HG03064 (cell line): ENCODE data around the gene TPCN2.
"Not testable (repeated sequence)": the region's sequence is repeated elsewhere in the genome, so short reads cannot be mapped to it uniquely, and the experiment has no call there.

Source experiments
- ATAC-seq: cut with Tn5 transposase; IDR thresholded peaks from one replicate; pipeline ENCODE4 v1.9.1; 2021; ENCODE audit warnings: low read depth; ENCODE audit not compliant: unreplicated experiment

The TPCN2 gene

DNA sequence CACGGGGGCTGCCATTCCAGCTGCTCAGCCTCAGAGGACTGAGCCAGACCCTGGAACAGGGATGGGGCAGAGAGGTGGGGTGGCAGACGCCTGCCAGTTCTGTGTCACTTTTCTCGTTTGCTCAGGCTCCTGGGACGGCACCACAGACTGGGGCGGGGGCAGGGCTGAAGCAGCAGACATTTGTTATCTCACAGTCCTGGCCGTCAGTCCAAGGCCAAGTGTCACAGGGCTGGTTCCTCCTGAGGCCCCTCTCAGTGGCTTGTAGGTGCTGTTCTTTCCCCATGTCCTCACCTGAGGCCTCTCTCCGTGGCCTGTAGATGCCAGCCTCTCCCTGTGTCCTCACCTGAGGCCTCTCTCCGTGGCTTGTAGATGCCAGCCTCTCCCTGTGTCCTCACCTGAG lies 24.7 kb downstream of the TPCN2 start:
- no peak for ATAC-seq

DNA sequence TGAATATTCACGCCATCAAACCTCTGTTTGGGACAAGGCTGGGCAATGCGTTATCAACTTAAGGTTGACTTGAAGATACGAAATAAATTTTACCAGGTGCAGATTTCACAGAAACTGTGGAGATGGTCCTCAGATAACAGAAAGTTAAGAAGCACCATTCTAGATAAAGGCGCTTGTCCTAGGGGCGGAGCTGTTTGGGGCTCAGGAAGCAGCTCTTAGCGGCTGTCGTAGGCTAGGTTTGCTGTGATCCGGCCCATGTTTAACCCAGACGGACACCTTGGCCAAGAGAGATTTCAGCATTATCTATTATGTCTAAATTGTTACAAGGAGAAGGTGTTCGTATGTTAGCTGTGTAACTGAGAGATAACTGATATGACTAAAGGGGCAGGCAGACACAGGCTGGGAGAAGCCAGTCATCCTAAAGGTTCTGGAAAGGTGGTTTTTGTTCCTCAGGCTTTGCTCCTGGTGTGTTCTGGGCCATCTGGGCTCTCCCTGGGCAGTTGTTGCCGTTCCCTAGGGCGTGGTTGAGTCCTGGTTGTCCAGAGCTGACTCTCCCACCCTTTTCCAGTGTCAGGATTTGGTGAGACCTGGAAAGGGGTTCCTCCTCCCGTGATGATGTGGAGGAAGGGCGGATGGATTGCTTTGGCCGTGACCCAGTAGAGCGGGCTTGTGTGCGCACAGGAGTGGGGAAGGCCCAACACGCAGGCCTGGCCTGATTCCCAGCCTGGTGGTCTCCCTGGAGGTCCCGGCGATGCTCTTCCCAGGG lies 25.8 kb downstream of the TPCN2 start:
- no peak for ATAC-seq

DNA sequence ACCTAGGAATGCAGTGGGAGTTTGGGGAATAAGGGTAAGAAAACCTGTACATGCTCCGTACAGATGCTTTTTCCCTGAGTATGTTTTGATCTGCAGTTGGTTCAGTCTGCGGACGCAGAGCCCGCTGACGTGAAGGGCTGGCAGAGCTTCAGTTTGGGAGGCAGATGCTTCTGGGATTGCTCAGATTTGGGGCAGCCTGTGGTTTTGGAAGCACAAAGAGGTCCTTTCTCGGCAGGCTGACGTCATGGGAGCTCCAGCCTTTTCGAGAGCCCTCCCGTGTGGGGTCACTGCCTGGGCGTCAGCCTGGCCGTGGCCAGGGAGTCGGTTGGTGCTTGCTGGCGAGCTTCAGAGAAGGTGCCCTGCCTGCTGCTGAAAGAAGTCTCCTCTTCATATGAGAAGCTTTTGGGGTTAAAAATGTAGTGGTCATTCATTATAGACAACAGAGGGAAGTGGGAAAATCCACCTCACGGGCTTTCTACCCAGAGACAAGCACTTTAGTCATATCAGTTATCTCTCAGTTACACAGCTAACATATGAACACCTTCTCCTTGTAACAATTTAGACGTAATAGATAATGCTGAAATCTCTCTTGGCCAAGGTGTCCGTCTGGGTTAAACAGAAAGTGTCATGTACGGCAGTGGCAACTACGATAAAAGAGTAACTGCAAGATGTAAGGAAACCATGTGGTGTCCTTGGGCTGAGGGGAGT lies 26.8 kb downstream of the TPCN2 start:
- ATAC-seq: no peak

DNA sequence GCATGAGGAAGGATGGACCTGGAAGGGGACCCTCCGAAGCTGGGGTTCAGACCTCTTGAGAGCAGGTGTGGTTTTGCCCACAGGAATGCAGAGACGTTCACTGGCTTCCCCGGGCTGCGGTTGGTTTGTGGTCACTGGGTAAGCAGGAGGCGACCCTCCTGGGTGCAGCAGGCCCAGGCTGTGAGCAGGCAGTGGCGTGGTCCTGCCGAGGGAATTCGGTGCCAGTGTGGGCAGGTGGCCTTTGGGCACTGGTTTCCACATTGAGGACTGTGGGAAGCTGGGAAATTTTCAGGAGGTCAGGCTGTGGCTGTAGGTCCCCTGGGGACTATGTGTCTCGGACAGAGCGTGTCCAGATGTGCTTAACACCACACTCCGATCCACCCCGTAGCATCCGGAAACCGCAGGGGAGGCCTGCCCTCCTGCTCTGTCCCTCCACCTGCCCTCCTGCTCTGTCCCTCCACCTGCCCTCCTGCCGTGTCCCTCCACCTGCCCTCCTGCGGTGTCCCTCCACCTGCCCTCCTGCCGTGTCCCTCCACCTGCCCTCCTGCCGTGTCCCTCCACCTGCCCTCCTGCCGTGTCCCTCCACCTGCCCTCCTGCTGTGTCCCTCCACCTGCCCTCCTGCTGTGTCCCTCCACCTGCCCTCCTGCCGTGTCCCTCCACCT lies 27.5 kb downstream of the TPCN2 start:
- no peak for ATAC-seq

DNA sequence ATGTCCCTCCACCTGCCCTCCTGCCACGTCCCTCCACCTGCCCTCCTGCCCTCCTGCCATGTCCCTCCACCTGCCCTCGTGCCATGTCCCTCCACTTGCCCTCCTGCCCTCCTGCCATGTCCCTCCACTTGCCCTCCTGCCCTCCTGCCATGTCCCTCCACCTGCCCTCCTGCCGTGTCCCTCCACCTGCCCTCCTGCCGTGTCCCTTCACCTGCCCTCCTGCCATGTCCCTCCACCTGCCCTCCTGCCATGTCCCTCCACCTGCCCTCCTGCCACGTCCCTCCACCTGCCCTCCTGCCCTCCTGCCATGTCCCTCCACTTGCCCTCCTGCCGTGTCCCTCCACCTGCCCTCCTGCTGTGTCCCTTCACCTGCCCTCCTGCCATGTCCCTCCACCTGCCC lies 28.2 kb downstream of the TPCN2 start:
- not testable (repeated sequence) for ATAC-seq

DNA sequence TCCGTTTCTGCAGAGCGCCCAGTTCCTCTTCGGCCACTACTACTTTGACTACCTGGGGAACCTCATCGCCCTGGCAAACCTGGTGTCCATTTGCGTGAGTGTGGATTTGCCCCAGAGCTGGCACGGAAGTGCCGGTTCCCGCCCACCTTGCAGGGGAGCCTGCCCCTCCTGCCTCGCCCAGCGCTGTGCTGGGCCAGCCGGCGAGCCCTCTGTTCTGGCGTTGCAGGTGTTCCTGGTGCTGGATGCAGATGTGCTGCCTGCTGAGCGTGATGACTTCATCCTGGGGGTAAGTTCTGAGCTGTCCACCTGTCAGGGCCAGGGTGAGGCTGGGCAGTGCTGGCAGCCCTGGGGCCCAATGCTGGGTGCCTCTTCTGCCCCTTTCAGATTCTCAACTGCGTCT lies 29.8 kb downstream of the TPCN2 start:
- no peak for ATAC-seq

DNA sequence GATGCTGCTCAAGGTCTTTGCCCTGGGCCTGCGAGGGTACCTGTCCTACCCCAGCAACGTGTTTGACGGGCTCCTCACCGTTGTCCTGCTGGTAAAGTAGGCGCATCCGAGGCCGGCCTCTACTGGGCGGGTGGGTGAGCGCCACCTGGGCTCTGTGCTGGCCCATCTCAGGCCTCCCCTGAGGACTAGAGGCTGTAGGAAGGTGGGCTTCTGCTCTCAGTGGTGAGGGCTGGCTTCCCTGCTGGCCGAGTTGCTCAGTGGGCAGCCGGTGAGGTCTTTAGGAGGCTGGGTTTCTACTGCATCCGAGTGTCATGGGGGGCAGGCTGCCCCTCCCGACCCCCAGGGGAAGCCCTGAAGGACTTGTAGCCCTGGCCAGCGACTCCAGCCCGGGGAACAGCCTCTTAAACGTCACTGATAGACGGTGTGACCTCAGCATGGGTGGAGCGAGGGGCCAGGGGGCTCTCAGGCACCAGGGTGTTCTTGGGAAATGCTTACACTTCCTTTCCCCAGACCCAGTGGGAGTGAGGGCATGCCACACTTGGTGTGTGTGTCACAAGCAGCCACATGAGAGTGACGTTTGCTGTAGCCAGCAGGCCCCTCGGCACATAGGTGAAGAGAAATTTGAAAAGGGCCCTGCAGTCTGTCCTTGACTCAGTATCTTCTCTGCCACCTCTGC lies 30.3 kb downstream of the TPCN2 start:
- ATAC-seq: no peak

DNA sequence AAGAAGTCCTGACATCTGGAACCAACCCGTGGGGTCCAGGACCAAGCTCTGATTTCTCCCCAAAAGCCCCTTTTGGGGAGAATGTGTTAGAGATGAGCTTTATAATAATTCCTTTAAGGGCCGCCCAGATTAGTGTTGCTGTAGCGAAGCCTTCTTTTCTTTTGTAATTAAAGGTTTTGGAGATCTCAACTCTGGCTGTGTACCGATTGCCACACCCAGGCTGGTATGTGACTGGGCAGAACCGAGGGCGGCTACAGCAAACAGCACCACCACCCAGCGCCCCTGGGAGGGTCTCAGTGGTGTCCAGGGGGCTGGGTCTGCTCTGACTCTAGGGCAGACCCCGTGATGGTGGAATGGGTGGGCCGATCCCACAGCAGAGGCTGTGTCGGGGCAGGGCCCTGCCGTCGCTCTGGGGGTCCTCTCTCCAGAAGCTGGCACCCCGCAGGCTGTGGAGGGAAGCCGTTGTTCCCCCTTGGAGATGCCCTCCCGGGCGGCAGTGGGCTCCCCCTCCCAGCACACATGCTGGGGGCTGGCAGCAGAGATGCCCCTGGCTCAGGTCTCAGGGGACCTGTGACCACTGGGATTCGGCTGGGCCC lies 31.0 kb downstream of the TPCN2 start:
- ATAC-seq: no peak

DNA sequence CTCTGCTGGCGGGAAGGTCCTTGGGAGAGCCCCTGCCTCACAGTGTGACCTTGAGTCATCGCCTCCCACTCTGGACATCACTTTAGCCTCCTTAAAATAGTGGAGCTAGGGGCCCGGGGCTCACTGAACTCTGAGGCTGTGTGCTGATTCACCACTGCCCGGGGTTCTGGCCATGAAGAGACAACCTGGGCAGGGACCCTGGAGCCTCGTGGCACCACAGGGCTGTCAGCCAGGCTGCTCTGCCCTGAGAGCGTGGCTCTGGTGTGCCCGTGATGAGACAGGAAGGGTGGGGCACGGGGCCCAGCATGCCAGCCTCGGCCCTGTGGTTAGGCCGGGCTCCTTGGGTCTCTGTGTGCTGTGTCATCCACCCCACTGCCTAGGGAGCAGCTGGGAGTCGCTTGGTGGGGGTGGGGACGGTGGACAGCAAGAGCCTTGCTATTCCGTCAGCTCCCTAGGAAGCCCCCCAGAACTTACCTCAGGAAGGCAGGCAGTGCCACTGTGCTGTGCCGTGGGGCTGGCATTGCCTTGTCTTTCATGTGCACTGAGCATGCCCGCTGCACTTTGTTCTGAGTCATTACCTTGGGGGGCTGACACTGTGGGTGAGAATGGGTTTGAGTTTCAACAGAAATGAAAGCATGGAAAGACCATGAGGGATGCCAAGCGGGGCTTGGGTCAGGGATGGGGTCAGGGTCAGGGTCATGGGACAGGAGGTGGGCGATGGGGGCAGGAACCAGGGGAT lies 31.7 kb downstream of the TPCN2 start:
- no peak for ATAC-seq

DNA sequence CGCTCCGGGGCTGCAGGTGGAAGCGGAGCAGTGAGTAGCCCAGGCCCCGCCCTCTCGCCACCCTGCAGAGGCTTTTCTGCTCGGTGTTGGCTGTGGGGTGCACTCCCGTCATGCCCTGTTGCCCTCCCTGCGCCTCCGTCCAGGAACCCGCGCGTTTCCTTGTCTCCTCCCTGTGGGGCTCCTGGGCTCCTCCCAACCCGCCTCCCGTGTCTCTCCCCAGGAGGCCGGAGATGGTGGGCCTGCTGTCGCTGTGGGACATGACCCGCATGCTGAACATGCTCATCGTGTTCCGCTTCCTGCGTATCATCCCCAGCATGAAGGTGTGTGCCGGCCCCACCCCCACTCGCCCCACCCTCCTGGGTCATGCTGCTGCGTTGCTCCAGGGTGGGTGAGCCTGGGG lies 32.4 kb downstream of the TPCN2 start:
- ATAC-seq: no peak

DNA sequence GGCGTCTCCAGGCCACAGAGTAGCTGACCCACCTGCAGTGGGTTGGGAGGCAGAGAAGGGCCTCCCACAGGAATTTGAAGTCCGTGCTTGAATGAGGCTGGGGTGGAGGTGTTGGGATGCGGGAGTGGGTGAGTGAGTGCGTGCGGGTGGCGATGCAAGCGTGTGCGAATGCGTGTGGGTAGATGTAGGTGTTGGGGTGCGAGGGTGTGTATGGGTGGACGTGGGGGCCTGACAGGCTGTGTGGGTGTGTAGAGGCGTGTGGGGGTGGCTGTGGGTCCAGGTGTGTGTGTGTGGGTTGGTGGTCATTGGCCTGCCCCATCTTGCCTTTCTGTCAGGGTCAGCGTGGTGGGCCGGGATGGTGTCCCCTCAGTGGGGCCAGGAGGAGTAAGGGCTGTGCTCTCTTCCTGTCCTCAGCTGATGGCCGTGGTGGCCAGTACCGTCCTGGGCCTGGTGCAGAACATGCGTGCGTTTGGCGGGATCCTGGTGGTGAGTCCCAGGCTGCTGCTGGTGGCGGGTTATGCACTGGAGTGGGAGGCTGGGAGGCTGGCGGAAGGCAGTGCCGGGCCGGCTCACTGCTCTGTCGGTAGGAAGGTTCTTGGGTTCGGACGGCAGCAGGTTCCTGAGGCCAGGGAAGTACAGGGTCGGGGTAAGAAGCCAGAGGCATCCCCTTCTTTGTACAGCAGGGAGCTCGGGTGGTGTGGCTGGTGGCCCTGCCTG lies 35.0 kb downstream of the TPCN2 start:
- ATAC-seq: no peak

DNA sequence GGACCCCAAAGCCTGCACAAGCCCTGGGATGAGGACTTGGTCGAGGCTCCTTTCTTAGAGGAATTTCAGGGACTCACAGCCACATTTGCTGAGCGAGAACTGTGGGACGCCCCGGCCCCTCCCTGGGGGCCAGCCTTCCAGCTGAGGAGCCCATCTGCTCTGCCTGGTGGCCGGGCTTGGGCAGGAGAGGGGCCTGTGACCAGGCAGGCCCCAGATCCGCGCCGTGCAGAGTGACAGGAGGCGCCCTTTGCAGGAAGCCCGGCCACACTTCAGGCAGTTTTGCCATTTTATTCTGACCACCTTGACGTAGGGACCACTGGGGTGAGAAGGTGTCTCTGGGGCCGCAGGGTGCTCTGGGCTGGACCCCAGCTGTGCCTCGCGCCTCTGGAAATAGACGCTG lies 35.6 kb downstream of the TPCN2 start:
- ATAC-seq: no peak

DNA sequence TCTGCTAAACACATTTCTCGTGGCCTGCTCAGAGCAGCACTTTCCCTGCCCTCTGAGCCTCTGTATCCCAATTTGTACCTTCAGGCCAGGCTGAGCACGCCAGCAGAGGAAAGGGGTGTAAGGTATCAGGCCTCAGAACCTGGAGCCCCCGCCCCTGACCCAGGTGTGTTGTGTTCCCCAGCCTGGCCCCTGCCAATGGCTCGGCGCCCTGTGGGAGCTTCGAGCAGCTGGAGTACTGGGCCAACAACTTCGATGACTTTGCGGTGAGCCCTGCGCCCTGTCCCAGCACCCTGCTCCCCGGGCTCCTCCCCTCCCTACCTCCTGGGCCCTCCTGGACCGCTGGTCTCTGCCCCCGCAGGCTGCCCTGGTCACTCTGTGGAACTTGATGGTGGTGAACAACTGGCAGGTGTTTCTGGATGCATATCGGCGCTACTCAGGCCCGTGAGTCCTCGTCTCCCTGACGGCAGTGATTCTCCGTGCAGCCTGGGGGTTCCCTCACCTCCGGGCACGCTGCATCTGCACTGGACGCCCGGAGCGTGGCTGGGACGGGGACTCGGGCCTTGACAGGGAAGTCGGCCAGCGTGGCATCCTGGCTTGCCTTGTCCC lies 36.9 kb downstream of the TPCN2 start:
- no peak for ATAC-seq

DNA sequence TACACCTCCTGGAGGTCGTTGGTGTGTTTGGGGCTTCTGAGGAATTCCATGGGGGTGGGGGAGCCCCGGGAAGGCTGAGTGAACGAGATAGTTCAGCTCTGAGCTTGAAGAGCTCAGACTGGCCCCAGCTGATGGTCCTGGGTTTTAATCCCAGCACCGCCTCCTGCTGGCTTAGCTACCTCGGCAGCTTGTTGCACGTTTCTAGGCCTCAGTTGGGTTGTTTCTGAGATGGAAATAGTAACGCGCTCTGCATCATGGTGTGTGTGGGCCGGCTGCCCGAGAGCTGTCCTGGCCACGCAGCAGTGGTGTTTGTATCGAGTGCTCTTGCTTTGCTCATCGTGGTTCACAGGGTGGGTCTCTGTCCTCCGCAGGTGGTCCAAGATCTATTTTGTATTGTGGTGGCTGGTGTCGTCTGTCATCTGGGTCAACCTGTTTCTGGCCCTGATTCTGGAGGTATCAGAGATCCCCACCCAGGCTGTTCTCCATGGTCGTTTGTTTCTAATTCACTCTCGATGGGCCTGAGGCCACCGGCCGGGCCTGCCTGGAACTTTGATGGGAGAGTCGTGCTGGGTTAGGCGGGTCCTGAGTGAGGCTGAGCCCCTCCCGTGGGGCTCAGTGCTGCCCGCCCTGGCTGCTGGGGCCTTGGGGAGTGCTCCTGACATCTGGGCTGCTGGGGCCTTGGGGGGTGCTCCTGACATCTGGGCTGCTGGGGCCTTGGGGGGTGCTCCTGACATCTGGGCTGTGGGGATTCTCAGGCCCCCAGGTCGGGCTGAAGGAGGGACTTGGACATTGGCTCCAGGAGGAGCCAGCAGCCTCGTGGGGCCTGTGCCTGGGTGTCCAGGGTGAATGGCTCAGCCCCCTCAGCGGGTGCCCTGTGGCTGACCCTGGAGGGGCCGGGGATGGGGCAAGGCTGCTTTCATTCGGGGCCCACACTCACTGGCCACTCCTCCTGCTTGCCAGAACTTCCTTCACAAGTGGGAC lies 37.7 kb downstream of the TPCN2 start:
- ATAC-seq: no peak

DNA sequence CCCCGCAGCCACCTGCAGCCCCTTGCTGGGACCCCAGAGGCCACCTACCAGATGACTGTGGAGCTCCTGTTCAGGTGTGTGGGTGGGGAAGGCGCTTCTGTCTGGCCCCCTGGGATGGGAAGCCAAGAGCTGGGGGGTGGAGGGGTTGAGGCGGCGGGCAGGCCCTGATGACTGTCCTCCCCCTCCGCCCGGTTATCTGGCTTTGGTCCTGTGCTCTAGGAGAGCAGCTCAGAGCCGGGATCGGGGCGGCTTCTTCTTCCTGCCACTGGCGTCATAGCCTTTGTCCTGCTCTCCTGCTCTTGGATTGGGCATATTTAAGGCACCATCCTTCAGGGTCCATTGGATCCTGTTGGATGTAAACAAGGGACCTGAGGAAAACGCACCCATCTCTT lies 38.4 kb downstream of the TPCN2 start:
- ATAC-seq: no peak

DNA sequence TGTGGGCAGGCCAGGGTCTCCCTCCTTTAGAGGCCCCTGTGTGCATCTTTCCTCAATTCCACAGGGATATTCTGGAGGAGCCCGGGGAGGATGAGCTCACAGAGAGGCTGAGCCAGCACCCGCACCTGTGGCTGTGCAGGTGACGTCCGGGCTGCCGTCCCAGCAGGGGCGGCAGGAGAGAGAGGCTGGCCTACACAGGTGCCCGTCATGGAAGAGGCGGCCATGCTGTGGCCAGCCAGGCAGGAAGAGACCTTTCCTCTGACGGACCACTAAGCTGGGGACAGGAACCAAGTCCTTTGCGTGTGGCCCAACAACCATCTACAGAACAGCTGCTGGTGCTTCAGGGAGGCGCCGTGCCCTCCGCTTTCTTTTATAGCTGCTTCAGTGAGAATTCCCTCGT lies 39.1 kb downstream of the TPCN2 start:
- no peak for ATAC-seq

DNA sequence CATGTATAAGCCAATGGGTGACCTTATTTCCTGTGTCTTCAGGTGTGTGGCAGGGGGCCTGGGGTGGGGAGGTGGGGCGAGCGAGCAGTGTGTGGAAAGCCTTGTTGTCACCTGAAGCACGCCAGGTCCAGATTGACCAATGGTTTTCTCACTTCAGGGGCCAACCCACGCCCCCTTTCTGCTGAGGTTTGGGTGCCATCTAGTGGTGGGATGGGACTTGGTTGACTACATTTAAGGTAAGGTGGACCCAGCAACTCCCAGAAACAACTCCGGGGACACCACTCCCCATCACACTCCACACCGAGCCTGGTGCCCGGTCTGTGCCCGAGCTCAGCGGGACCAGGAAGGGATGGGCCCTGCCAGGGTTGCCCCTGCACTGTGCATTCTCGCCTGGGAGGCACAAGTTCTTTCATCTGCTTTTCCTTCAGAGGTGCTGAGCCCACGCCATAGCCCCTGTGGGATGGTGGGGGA lies 40.0 kb downstream of the TPCN2 start:
- no peak for ATAC-seq

DNA sequence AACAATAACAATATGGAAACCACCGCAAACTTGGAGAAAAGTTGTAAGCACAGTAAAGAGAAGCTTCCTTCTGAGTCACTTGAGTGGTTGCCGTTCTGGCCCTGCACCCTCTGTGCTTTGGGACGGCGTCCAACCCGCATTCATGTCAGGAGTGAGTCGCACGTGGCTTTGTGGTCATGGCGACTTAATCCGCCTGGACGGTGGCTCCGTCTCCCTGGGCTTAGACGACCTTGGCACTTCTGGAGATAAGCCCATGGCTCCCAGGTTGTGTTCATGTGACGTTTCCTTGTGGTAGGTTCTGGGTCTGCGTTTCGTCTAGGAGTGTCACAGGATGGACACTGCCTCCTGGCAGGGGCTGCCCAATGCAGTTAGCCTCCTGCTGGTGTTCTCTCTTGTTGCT lies 40.5 kb downstream of the TPCN2 start:
- ATAC-seq: no peak
